Body of pancreas (tissue), 4 donors: ENCODE data around the gene METTL24. TPM values are rescaled to one million over a fixed set of nuclear protein-coding genes. Genes with fewer than 3 reads are reported as not detected.

Experiments
- ATAC-seq: fragments of 150-250 bp; one replicate; pipeline ENCODE4 v1.9.1; 2016
- DNase-seq, 4 donors: peaks; one replicate each; pipeline ENCODE4 v3.0.0-alpha.2; 2019
- H3K27ac ChIP-seq, 4 donors: fragments of 200-600 bp; sonication (generic); 1 replicate in 3 of 4; 2 replicates in 1 of 4; pipeline versions ENCODE4 v1.5.1 to v1.6.1; 2016 to 2019; ENCODE audit warnings: mild to moderate bottlenecking in 1 of 4, mixed read lengths in 1 of 4, moderate library complexity in 1 of 4
- H3K27me3 ChIP-seq, 2 donors: fragments of 200-600 bp; sonication (generic); one replicate each; pipeline ENCODE4 v1.6.0; 2016; ENCODE audit warnings: mild to moderate bottlenecking in 1 of 2
- H3K36me3 ChIP-seq, 2 donors: fragments of 200-600 bp; sonication (generic); replicated peaks in 1 of 2; 2 replicates each; pipeline ENCODE4 v1.5.1; 2016; ENCODE audit warnings: low read depth in 2 of 2; ENCODE audit not compliant: insufficient read depth in 1 of 2
- H3K4me1 ChIP-seq: fragments of 200-600 bp; sonication (generic); one replicate; pipeline ENCODE4 v1.6.0; 2016
- H3K4me3 ChIP-seq, 2 donors: fragments of 200-600 bp; sonication (generic); 1 replicate in 1 of 2; 2 replicates in 1 of 2; pipeline ENCODE4 v1.5.1; 2016 to 2019
- H3K9me3 ChIP-seq, 3 donors: fragments of 200-600 bp; sonication (generic); 1 replicate in 2 of 3; 2 replicates in 1 of 3; pipeline ENCODE4 v1.5.1; 2016
- POLR2A ChIP-seq, 3 donors: fragments of 450-650 bp; IDR thresholded peaks; one replicate each; pipeline ENCODE4 v1.6.1; 2016; ENCODE audit warnings: antibody characterized with exemption in 3 of 3, mild to moderate bottlenecking in 2 of 3
- WGBS, 2 donors: methylation state at CpG; one replicate each; pipeline ENCODE4 v1.1.5; 2017; 5-methylcytosine and 5-hydroxymethylcytosine counted together
- intact Hi-C: fragments of 100-400 bp; cut with DNase I; formaldehyde crosslinking; loops from one replicate; pipeline ENCODE4 v1.15.1; 2023
- total RNA-seq, 2 donors: library from RNA; depleted of rRNA; stranded (reverse); fragments of >200 nt; gene quantifications; one replicate each; pipeline ENCODE4 v1.1.0, GENCODE V29; 2016
- TF ChIP-seq, protein P1 (sequence below), 7 experiments: fragments of 450-650 bp in 4 of 7; fragments of 200-600 bp in 3 of 7; sonication (generic) in 3 of 7; IDR thresholded peaks; one replicate each; pipeline ENCODE4 v1.5.1; 2016 to 2019; ENCODE audit warnings: antibody characterized with exemption in 7 of 7

The METTL24 gene
- total RNA-seq, 2 donors from 2014 or later = 2.3 to 4.0 TPM

DNA sequence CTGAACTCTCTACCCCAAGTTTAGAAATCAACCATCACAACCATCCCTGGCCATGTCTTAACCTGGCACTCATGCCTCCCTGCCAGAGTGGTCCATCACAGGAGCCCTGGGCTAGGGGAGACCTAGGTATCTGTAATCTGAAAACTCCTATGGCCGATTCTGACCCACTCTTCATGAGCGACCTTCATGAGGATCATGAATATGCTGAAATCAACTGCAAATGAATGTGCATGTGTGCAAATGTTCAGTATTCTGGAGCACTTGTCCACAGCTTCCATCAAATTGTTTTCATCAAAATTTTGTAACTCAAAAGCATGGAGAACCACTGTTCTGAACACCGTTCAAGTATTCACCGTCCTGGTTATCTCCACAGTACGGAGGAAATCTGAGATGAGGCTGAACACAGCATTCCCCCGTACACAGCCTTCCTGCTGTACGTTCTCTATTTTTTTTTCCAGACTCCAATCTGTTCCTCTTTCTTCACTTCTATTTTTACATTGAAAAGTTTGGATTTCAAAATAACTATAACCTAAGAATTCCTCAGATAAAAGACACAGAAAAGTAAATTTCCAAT, 17.7 kb downstream of the METTL24 start:
- Histone ChIP-seq H3K4me1 (no peaks in the 10 kb centered on the region), H3K9me3 (no peaks in the 10 kb centered on the region), H3K36me3 (no peaks in the 10 kb centered on the region), H3K4me3 (no peak overlapping the region), H3K27me3 (no peaks in the 10 kb centered on the region), H3K27ac (no peak overlapping the region)
- intact Hi-C loops = no loop called here
- no peak for ATAC-seq
- DNase-seq = no peak
- WGBS, 2 donors = 83 to 85% methylated on average over 7 of the region's 7 CpGs
- TF ChIP-seq, protein P1, sequence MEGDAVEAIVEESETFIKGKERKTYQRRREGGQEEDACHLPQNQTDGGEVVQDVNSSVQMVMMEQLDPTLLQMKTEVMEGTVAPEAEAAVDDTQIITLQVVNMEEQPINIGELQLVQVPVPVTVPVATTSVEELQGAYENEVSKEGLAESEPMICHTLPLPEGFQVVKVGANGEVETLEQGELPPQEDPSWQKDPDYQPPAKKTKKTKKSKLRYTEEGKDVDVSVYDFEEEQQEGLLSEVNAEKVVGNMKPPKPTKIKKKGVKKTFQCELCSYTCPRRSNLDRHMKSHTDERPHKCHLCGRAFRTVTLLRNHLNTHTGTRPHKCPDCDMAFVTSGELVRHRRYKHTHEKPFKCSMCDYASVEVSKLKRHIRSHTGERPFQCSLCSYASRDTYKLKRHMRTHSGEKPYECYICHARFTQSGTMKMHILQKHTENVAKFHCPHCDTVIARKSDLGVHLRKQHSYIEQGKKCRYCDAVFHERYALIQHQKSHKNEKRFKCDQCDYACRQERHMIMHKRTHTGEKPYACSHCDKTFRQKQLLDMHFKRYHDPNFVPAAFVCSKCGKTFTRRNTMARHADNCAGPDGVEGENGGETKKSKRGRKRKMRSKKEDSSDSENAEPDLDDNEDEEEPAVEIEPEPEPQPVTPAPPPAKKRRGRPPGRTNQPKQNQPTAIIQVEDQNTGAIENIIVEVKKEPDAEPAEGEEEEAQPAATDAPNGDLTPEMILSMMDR (IDR thresholded peaks at IDR 0.05) = no peak
- TF ChIP-seq POLR2A (IDR thresholded peaks at IDR 0.05) = no peak

DNA sequence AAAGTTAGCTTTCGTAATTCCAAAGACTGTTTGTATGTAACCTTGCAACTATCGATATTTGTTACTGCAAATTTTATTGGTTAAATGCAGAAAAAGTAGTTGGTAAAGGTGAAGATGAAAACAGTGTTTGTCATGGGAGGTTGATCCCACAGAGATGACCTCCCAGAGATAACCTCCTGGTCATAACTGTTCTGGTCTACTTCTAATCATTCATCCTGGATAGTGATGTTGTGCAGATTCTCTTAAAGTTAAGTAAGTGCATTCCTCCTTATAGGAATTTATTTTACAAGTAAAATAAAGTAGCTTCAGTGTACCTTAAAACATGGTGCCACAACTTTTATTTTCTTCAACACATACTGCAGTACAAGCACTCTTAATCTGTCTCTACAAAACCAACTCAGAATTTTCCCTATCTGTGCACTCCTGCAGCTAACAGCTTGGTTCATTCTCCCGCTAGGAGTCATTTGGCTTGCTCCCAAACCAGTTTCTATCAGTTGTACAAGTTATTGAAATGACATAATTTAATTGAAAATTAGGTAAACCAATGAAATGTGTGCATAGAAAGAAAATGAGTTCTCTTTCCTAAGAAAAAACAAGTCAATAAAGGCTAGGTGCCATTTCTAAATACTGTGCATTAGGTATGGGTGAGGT, 19.2 kb downstream of the METTL24 start:
- ATAC-seq = no peak
- Histone ChIP-seq H3K27ac (no peak overlapping the region), H3K27me3 (no peaks in the 10 kb centered on the region), H3K4me1 (no peaks in the 10 kb centered on the region), H3K4me3 (no peak overlapping the region), H3K9me3 (no peaks in the 10 kb centered on the region), H3K36me3 (no peaks in the 10 kb centered on the region)
- 65 to 73% methylated on average over 3 of the region's 3 CpGs for WGBS, 2 donors
- no peak for DNase-seq
- intact Hi-C loops = no loop called here
- TF ChIP-seq POLR2A (IDR thresholded peaks at IDR 0.05) = no peak
- TF ChIP-seq, protein P1 (IDR thresholded peaks at IDR 0.05) = no peak

DNA sequence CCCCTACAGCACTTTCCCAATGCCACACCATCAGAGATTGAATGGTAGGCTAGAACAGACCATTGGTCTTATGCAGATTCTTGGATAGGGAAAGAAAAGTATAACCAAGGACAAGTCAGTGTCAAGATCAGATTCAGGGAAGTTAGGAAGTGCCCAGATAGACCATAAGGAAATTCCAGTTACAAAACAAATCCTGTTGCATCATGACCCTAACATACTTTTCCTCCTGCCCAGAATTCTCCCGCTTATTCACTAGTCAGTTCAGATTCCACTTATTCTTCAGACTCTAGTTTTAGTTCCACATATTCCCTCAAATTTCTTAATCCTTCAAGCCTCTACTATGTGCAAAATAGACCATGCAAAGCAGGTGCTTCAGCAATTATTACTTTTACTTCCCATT, 20.7 kb downstream of the METTL24 start:
- Histone ChIP-seq H3K27ac (no peak overlapping the region), H3K4me3 (no peak overlapping the region), H3K4me1 (no peaks in the 10 kb centered on the region), H3K27me3 (no peaks in the 10 kb centered on the region), H3K9me3 (no peaks in the 10 kb centered on the region), H3K36me3 (no peaks in the 10 kb centered on the region)
- TF ChIP-seq, protein P1 (IDR thresholded peaks at IDR 0.05) = no peak
- TF ChIP-seq POLR2A (IDR thresholded peaks at IDR 0.05) = no peak
- DNase-seq (no peak), ATAC-seq (no peak)
- WGBS, 2 donors = 58 to 82% methylated on average over 1 of the region's 1 CpG
- intact Hi-C loops = no loop called here

DNA sequence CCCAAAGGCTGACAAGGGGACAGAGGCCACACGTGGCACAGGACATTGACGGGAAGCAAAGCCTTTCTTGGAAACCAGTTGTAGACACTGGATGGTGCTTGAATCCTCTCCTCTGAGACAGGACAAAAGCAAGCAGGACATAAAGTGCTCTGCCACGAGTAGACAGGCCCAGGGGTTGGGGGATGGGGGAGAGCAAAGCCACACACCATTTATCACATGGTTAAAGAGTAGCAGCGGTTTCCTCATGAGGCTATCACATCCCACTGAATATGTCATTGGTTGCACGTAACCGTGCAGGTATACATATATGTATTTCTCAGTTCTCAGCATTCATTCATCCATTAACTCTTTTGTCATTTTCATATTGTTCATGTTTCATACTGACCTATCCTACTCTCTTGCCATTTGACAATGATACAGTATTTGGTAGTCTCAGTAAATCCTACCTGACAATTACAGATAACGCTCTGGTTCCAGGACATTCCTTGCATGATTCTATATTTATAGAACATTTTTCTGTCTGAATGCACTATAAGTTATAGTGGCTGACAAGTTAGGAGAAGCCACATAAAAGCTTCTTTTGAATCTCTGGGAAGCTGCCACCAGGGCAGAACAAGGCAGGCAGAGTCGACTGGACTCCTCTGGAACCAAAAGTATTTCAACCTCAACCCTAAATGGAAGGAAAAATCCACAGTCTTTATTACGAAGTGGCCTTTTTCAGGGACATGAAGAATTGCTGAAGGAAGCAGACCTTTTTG, 23.5 kb downstream of the METTL24 start:
- DNase-seq (no peak), ATAC-seq (no peak)
- Histone ChIP-seq H3K27ac (no peak overlapping the region), H3K4me1 (peaks cover 10% of the 10 kb centered on the region), H3K36me3 (no peaks in the 10 kb centered on the region), H3K27me3 (no peaks in the 10 kb centered on the region), H3K9me3 (no peaks in the 10 kb centered on the region), H3K4me3 (no peak overlapping the region)
- WGBS, 2 donors = 65 to 71% methylated on average over 9 of the region's 9 CpGs
- TF ChIP-seq, protein P1 (IDR thresholded peaks at IDR 0.05) = no peak
- TF ChIP-seq POLR2A (IDR thresholded peaks at IDR 0.05) = no peak
- intact Hi-C loops = no loop called here
